ENCODE data around the gene PMEPA1.

PMEPA1 gene

GRCh38 chr20:57691699-57692098 is 18.1 kb downstream of the PMEPA1 start:
- no peak for DNase-seq

GRCh38 chr20:57690525-57690924 is 19.3 kb downstream of the PMEPA1 start:
- no peak for DNase-seq

- DNase-seq: no peak
These were observed 19.9 kb downstream of the PMEPA1 start for GRCh38 chr20:57689745-57690481.

GRCh38 chr20:57688864-57689263 is 21.0 kb downstream of the PMEPA1 start:
- DNase-seq: no peak

GRCh38 chr20:57688295-57688694 is 21.5 kb downstream of the PMEPA1 start:
- no peak for DNase-seq

GRCh38 chr20:57686931-57687652 is 22.7 kb downstream of the PMEPA1 start:
- no peak for DNase-seq

- no peak for DNase-seq
These were observed 24.6 kb downstream of the PMEPA1 start for GRCh38 chr20:57685146-57685758.

- no peak for DNase-seq
These were observed 25.0 kb downstream of the PMEPA1 start for GRCh38 chr20:57684808-57685140.

- DNase-seq: no peak
These were observed 25.7 kb downstream of the PMEPA1 start for GRCh38 chr20:57683881-57684807.

GRCh38 chr20:57683287-57683686 is 26.5 kb downstream of the PMEPA1 start:
- DNase-seq: no peak

GRCh38 chr20:57682184-57683101 is 27.4 kb downstream of the PMEPA1 start:
- DNase-seq: no peak

GRCh38 chr20:57680934-57681914 is 28.6 kb downstream of the PMEPA1 start:
- DNase-seq: no peak

GRCh38 chr20:57680131-57680716 is 29.6 kb downstream of the PMEPA1 start:
- no peak for DNase-seq

- DNase-seq: no peak
These were observed 30.7 kb downstream of the PMEPA1 start for GRCh38 chr20:57679113-57679512.

- no peak for DNase-seq
These were observed 31.5 kb downstream of the PMEPA1 start for GRCh38 chr20:57678340-57678739.

GRCh38 chr20:57677584-57677982 is 32.2 kb downstream of the PMEPA1 start:
- no peak for DNase-seq

- no peak for DNase-seq
These were observed 32.9 kb downstream of the PMEPA1 start for GRCh38 chr20:57676589-57677583.

- DNase-seq: no peak
These were observed 34.0 kb downstream of the PMEPA1 start for GRCh38 chr20:57675773-57676172.

All from activated CD4-positive, alpha-beta T cell treated with anti-CD3 and anti-CD28 coated beads, Interleukin-10, Interleukin-2, amounts not matched to agents 100 ng/mL and 50 ng/mL, durations not matched to agents 16 hours and 8 hours (primary cell).